DMS114 treated with DMSO at 0.1 percent for 48 hours (cell line): ENCODE results near the gene RTP5.
"Not testable (repeated sequence)": the region's sequence is repeated elsewhere in the genome, so short reads cannot be mapped to it uniquely, and the experiment has no call there.

Experiments used
- DNase-seq: peaks from one replicate; lab custom pipeline; 2025; ENCODE audit not compliant: unreplicated experiment; lab: John Stamatoyannopoulos, UW

Gene RTP5

DNA sequence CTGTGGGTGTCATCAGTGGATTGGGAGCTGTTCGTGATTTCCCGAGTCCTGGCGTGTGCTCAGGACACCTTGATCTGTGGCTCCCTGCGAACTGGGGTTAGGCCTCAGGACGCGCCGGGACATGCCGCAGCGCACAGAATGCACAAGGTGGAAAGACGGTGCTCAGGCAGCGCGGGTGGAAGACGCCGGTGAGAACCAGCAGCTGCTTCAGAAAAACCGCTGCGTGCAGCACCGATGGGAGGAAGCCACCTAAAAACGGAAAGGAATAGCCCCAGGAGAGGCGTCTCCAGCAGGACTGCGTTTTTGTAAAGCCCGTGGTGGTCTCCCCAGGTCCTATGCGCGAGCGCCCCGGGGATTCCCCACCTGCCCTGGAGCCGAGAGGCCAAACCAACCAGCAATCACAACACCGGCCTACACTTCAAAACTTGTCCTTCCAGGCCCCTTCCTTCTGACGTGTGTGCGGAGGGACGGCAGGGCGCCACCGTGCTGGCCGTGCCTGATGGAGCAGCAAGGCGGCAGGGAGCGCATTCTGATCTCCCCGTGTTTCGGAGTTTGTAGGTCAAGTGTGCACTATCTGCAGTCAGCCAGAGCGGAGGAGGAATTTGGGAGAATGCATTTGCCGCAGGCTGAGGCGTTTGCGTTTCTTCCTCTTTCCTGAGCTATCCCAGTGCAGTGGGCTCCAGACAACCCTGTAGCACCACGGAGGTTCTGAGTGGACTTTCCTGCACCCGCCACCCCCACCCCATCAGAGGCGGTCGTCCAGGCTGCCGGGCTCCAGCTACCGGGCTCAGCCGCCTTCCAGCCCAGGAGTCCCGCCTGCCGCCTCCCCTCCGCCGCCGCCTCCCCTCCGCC lies 32.2 kb downstream of the RTP5 start:
- no peak for DNase-seq

DNA sequence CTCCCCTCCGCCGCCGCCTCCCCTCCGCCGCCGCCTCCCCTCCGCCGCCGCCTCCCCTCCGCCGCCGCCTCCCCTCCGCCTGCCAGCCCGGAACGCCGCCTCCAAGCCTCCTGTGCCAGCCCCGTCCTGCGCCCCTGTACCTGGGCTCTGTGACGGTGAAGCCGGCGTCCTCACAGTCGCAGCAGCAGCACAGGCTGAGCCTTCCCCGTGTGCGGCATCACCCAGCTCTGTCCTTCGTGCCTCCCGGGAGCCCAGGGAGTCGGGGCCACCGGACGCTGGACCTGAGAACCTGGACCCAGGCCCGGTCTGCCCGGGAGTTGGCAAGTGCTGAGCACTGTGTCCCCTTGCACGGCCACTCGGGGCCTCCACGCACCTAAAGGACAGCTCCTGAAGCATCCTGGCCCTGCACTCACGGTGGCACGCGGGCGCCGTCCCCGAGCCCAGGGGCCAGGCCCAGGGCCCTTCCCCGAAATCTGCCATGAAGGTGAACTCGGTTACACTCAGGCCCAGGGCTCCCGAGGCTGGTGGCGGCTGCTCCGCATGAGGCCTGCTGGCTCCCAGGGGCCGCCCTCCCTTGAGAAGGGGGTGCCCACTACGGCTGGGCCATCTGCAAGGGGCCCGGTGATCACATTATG lies 32.9 kb downstream of the RTP5 start:
- DNase-seq: no peak

DNA sequence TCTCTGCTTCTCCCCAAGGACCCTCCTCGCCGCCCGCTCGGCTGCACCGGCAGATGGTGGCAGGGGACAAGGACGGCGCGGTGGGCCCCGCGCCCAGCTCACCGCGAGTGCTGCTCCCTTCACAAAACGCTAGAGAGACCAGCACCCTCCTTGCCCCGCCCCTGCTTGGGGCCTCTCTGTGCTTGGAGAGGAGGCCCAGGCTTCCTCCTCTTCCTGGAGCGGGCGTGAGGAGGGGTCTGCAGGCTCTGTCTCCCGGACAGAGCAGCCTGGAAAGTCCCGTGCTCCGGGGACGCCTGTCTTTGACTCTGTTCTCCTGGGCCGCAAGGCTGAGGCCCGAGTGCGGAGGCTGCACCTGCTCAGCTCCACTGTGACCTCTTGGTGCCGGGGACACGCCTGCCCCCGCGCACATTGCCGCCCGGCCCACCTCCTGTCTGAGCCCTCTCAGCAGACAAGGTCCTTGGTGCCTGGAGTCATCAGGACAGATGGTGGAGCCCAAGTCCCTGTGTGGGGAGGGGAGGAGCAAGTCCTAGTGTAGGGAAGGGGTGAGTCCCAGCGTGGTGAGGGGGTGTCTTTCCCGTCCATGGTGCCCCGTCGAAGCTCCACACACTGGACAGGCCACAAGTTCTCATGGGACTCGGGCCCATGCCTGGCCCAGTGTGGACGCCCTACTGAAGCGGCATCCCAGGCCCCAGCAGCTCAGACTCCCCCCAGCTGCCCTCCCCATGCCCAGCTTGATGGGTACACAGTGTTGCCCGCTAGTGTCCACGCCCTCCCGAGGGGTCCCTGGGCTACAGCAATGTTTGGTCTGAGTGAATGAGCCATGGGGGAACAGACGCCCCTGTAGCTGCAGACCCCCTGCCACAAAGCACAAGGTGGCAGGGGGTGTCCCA lies 33.8 kb downstream of the RTP5 start:
- DNase-seq: no peak

DNA sequence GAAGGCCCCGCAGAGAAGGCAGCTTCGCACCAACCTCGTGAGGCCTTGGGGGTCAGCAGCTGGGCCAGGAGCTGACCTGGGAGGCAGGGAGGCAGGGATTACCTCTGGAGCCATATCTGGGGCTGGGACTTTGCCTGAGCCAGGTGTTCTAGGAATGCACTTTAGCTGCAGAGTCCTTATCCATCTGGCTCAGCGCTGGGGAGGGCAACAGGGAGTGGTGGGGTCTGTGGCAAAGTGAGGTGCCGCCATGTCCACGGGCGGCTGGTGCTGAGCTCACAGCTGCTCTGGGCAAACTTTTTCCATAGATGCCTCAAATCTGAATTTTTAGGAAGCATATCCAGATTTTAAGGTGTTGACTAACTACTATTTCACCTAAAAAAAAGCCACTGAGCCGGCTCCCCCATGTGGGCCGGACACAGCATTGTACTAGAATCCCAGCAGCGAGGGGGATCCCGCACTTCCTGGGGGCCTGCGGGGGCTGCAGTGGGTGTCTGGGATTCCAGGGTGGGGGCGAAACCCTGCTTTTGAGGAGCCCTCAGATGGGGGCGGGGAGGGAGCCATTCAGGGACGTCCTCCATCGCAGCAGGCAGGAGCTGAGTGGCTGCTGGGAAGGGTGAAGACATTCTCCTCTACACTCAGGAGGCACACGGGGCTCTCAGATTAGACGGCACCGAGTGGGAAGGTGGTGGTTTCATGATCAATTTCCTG lies 34.6 kb downstream of the RTP5 start:
- no peak for DNase-seq

DNA sequence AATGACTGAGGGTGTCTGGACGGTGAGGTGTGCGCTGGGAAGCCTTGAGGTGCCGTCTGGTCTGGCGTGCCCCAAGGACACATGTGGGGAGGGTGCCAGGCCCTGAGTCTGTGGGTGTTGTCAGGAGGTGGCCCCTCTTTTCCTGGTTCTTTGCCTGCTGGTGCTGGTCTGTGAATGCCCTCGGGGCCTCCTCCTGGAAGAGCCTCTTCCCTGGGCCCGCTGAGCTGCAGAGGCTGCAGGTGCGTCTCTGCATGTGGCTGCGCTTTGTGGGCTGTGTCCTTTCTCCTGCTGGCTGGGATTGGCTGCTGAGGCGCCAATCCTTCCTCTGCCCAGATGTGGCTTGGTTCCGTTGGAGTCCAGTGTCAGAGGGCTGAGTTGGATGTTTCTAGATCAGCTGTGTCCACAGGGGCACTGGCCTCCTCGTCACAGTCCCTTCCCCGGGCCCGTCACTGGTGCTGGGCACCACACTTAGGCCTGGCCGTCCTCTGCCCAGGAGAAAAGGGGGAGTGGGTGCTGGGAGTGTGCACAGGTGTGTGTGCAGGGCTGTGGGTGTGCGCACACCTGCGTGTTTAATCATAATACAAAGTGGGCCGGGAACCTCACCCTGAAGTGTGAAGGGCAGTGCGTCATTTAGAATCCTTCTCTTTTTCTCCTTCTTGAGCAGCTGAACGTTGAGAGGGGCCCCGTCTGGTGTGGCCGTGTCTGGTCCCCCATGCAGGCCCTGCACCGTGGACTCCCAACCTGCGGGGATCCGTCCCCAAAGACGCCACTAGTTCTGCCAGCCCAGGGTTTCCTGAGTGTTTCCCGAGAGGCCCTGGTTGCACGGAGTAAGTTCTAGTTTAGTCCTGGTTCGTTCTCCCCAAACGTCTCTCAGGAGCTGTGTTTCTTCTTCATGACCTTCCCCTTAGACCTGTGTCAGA lies 35.5 kb downstream of the RTP5 start:
- DNase-seq: no peak

DNA sequence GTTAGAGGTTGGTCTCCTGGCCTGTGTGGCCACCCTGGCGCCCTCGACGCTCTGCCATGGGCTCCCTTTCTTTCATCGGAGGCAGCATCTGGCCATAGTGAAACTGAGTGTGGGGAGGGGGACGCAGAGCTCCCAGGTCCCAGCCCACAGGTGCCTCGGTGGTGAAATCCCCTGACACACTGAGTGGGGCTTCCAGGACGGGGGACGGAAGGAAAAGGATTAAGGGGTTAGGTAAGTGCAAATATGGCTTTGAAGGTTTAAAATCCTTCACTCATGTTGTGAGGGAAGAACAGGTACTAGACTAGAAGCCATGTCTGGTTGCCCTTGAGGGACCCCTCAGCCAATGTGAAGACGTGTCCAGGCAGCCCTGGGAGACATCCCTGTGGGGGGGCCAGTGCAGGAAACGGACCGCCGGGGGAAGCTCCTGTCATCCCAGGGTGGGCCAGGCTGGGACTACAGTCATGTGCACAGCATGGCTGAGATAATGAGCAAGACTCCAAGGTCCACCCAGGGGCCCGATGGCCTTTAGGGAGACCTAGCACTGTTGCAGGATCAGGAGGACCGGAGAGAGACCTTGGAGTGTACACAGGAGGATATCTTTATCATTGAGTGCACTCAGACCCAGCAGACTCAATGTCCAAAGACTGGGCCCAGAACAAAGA lies 36.3 kb downstream of the RTP5 start:
- DNase-seq: no peak

DNA sequence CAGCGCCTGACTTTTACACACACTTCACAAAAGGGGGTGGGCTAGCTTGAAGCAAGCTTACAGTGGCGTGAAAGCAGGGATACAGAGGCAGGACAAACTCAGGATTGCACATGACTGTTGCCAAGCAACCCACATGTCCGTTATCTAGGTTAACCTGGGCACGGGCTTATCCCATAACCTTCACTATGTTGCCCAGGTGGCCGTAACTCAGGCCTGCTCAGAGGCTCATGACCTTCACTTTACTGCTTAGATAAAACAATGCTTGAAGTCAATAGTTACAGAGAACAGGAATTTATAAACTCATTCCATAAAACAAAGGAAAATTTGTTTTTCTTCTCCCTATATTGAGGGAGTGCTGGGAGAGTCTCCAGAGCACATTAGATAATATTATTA lies 36.8 kb downstream of the RTP5 start:
- not testable (repeated sequence) for DNase-seq

DNA sequence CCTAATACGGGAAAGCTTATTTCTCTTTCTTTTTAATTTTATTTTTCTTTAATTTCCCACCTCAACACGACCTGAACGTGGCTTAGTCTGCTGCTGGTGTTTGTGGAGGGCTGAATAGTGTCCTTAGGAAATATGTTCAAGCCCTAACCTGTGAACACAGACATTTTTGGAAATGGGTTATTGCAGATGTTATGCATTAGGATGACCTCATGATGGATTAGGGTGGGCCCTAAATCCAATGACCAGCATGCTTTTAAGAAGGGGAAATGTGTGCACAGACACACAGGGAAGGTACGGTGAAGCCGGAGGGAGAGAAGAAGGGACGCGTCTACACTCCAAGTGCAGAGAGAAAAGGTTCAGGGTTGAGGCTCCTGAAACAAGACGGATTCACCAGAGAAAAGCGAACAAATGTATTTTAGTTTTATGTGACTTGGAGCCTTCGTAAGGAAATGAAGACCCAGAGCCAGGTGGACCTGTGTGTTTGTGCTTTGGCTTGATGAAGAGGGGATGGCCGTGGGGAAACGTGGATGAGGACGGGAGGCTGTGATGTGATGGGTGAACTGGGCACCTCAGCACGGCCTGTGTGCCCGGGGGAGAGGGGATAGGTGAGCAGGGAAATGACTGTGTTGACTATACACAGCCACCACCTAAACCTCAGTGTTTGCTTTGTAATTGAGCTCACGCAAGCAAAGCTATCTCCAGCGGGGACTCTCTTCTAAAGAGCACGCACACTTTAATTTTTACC lies 37.5 kb downstream of the RTP5 start:
- no peak for DNase-seq

DNA sequence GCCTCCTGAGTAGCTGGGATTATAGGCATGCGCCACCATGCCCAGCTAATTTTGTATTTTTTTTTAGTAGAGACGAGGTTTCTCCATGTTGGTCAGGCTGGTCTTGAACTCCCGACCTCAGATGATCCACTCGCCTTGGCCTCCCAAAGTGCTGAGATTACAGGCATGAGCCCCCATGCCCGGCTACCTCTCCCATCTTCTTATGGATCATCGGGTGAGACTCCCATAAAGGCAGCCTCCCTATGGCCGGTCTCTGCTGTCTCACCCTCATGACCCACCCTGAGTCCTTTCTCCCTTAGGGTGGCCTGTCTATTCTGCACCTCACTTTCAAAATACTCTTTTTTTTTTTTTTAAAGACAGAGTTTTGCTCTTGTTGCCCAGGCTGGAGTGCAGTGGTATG lies 38.3 kb downstream of the RTP5 start:
- DNase-seq: not testable (repeated sequence)

DNA sequence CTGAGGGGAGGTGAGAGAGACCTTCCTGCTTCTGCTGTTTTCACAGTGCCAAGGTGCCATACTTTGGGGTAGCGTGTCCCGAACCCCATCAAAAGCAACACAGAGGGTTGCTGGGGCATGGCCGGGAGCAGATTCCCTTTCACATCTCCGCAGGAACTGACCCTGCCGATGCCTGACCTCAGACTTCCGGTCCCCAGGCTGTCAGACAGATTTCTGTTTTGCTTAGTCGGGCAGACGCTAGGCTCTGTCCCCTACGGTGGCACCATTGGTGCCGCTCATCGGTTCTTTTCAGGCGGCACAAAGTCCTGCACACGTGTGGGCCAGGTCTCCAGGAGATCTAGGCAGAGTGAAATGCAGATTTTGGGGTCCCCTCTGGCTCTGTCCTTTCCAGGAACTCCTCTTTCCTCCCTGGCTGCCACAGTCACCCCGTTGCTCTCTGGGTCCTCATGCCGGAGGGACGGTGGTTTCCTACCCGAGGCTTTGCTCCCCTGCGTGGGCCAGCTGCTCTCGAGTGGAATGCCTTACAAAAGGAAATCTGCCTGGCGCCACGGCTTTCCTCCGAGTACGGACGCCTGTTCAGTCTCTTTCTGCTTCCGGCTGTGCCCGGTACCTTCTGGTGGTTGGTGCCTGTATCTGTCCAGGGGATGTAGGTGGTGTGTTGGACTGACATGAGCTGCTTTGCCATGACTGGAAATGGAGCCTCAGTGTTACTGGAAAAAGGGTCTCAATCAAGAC lies 39.3 kb downstream of the RTP5 start:
- DNase-seq: no peak

DNA sequence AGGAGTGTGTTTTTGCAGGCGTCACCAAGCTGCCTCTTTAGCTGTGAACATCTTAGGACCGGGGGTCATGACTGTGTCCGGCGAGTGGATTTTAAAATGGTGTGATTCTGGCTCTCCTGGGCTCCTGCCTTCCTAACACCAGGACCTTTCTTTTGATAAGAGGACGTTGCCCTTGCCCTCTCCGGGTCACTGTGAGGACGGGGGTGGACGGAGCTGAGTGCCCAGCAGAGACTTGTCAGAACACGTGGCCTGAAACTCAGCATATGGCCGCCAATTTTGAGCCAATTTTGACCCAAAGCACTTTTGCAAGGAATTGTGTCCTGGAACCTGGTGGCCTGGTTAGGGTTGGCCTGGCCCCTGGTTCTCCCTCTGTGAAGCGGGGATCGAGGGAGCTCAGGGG lies 40.2 kb downstream of the RTP5 start:
- DNase-seq: no peak

DNA sequence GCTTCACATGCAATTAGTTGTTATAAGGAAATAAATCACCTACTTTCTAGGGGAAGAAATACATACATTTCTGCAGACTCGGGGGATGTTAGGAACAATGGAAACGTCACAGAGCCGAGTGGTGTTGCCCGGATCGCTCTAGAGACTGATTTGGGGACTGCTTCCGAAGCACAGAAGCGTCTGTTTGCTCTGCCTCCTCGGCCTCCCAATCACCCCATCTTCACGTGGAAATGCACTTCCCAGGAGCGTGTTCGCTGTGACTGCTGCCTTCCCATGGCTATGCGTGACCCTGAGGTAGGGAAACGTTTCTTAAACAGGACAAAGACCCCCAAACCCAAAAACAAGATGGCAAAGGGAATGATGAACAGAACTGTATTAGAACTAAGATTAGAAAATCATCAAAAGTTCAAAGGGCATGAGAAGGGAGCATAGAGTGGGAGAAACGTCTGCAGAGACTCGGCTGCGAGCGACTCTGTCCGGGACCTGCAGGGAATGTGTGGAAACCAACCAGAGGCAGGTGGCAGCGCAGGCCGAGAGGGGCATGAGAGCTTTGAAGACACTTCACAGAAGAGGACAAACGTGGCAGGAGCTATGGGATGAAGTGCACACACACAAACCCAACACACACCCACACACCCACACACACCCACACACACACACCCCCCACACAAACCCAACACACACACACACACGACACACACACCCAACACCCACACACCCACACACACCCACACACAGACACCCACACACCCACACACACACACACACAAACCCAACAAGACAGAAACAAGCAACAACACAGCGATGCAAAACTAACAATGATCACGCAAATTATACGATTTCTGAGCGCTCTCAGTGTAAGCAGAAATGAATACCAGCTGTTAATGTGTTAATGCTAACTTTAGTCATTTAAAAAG lies 41.3 kb downstream of the RTP5 start:
- no peak for DNase-seq

DNA sequence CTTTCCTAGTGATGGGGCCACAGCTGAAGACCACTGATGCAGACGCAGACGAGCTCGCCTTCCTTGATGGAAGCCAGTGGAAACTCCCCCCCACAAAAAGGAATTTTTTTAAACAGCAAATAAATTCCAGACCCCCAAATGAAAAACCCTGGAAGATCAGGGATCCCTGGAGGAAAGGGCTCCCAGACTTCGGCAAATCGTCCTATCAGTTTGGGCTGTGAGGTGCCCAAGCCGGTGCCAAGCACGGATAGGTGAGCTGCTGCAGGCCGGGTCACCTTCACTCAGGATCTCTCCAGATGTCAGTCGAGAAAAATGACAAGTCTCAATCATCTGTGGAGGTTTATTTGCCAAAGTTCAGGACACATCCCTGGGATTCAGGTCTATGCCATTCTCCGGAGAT lies 42.0 kb downstream of the RTP5 start:
- no peak for DNase-seq

DNA sequence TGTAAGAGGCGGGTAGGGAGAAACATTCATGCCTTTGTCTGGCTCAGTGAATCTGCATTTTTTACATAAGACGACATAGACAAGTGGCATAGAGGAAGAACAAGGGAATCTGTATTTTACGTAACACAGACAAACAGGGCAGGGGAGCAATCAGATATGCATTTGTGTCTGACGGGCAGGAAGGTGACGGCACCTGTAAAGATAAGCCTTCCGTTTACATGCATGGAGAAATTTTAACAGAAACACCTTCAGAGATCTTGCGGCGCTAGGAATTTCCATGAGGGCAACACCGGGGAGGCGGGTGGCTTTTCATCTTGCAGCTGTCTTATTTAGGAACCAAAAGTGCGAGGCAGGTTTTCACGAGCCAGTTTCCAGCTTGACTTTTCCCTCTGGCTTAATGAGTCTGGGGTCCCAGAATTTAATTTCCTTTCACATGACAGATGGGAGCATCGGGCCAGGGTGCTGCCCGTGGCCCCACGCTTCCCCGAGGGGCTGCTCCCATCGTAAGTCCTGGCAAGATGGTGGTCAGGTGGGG lies 42.6 kb downstream of the RTP5 start:
- no peak for DNase-seq

DNA sequence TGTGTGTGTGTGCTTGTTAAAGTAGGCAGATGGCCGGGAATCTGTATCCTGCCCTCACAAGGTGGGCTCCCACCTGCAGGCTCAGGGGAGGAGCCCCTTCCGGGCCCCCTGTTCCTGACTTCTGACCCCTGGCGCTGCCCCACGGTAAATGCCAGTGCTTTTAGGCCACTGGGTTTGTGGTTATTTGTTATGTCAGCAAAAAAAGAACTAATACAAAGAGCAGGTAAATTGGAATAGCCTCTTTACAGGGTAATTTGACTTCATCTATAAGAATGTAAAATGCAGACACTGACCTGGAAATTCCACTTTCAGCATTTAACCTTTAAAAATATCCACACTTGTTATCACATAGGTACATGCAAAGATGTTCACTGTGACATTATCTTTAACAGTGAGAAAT lies 44.2 kb downstream of the RTP5 start:
- no peak for DNase-seq

DNA sequence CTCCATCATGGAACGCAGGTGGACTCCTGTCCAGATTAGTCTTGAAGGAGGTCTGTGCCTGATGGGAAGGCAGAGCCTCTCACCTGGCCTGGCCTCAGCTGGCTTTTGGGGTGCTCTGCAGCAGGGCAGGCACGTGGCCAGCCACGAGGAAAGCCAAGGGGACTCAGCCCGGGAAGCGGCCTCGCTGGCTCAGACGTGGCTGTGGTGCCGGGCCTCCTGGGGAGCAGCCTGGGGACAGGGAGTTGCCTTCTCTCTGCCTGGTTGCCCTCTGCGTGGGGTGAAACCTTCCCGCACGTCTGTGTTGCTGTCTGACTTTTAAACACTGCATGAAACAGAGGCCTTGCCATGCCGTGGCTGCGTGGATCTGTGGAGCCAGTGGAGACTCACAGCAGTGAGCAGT lies 45.0 kb downstream of the RTP5 start:
- no peak for DNase-seq

DNA sequence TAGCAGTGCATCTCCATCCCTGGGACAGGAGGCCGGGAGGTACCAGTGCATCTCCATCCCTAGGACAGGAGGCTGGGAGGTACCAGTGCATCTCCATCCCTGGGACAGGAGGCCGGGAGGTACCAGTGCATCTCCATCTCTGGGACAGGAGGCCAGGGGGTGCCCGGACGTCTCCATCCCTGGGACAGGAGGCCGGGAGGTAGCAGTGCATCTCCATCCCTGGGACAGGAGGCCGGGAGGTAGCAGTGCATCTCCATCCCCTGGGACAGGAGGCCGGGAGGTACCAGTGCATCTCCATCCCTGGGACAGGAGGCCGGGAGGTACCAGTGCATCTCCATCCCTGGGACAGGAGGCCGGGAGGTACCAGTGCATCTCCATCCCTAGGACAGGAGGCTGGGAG lies 52.1 kb downstream of the RTP5 start:
- DNase-seq: not testable (repeated sequence)
